Measurements from ENCODE around the gene TLL2. TPM values are rescaled to one million over a fixed set of nuclear protein-coding genes. Genes with fewer than 3 reads are reported as not detected.

The TLL2 gene
- total and polyA plus RNA-seq, 3 experiments from 2014 or later, result 0.09 TPM; not detected in 2

DNA sequence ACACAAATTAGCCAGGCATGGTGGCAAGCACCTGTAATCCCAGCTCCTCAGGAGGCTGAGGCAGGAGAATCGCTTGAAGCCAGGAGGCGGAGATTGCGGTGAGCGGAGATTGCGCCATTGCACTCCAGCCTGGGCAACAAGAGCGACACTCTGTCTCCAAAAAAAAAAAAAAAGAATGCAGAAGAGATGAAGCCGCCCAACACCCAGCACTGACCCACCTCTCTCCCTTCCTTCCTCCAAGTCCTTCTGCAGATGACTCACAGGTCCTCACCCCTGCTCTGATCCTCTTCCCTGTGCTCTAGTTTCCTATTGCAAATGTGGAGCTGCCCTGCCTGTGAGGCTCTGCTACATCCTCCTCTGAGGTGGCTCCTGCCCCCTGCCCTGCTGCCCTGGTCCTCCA lies 132.9 kb downstream of the TLL2 start:
- Histone ChIP-seq H3K9me3 (ENCODE audit: low read length) (no peaks in the 10 kb centered on the region), H3K4me1 (ENCODE audit: insufficient read depth, low read length) (no peaks in the 10 kb centered on the region), H3K27ac (ENCODE audit: low read depth, low read length) (no peak overlapping the region), H3K4me3 (ENCODE audit: low read length) (no peak overlapping the region), H3K36me3 (ENCODE audit: insufficient read depth, low read length) (no peaks in the 10 kb centered on the region), H3K27me3 (ENCODE audit: insufficient read depth, low read length, poor library complexity, severe bottlenecking) (no peaks in the 10 kb centered on the region)
- Mint-ChIP-seq H3K36me3 (no peaks in the 10 kb centered on the region), H3K27ac (no peak overlapping the region), H3K4me3 (no peak overlapping the region), H3K4me1 (peaks cover 0 to under 1% (median under 1%) of the 10 kb centered on the region in 3 donors), H3K27me3 (peaks cover 10 to 41% of the 10 kb centered on the region in 2 donors), H3K9me3 (no peaks in the 10 kb centered on the region)
- ChIA-PET POLR2A (no interaction called here), CTCF (no interaction called here)
- DNase-seq, result no peak

DNA sequence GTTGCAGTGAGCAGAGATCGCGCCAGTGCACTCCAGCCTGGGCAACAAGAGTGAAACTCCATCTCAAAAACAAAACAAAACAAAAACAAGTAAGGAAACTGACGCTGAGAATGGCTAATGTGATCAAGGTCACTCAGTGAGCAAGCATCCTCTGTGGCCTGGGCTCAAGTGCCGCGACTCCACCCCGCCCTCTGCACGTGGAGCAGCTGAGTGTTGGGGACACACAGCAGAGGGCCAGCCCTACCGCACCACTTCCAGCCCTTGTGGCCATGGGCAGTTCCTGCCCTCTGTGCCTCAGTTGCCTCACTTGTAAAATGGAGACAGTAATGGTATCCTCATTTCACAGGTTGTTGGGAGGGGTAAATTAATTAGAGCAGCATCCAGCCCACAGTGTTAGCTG lies 134.0 kb downstream of the TLL2 start:
- Mint-ChIP-seq H3K27ac (no peak overlapping the region), H3K36me3 (no peaks in the 10 kb centered on the region), H3K27me3 (peaks cover 12 to 43% of the 10 kb centered on the region in 2 donors), H3K4me3 (no peak overlapping the region), H3K4me1 (peaks cover 4 to 11% (median 6%) of the 10 kb centered on the region in 3 donors), H3K9me3 (no peaks in the 10 kb centered on the region)
- Histone ChIP-seq H3K4me1 (ENCODE audit: insufficient read depth, low read length) (no peaks in the 10 kb centered on the region), H3K27ac (ENCODE audit: low read depth, low read length) (no peak overlapping the region), H3K27me3 (ENCODE audit: insufficient read depth, low read length, poor library complexity, severe bottlenecking) (no peaks in the 10 kb centered on the region), H3K4me3 (ENCODE audit: low read length) (no peak overlapping the region), H3K36me3 (ENCODE audit: insufficient read depth, low read length) (no peaks in the 10 kb centered on the region), H3K9me3 (ENCODE audit: low read length) (no peaks in the 10 kb centered on the region)
- DNase-seq, result no peak
- ChIA-PET POLR2A (no interaction called here), CTCF (no interaction called here)

DNA sequence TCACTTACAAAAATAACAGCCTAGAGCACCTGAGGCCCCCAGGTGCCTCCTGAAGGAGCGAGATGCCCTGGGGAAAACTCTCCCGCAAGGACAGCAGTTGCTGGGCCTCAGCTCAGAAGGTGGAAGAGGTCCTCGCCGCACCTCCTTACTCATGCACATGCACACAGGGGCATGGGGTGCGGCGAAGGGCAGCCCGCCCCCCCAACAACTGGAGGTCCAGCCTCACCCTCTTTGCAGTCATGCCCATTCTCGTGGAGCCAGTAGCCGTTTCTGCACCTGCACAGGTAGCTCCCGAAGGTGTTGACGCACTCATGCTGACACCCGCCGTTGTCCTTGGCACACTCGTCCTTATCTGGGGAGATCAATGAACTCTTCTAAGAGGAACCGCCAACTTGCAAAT lies 135.0 kb downstream of the TLL2 start:
- POLR2A ChIA-PET, result no interaction called here
- Mint-ChIP-seq H3K27ac (no peak overlapping the region), H3K4me1 (peaks cover 5 to 17% (median 10%) of the 10 kb centered on the region in 3 donors), H3K4me3 (no peak overlapping the region), H3K36me3 (no peaks in the 10 kb centered on the region), H3K9me3 (no peaks in the 10 kb centered on the region), H3K27me3 (peaks cover 12 to 45% of the 10 kb centered on the region in 2 donors)
- Histone ChIP-seq H3K4me1 (ENCODE audit: insufficient read depth, low read length) (no peaks in the 10 kb centered on the region), H3K9me3 (ENCODE audit: low read length) (no peaks in the 10 kb centered on the region), H3K27ac (ENCODE audit: low read depth, low read length) (no peak overlapping the region), H3K27me3 (ENCODE audit: insufficient read depth, low read length, poor library complexity, severe bottlenecking) (no peaks in the 10 kb centered on the region), H3K4me3 (ENCODE audit: low read length) (no peak overlapping the region), H3K36me3 (ENCODE audit: insufficient read depth, low read length) (no peaks in the 10 kb centered on the region)
- no peak for DNase-seq
- CTCF ChIA-PET, result interaction anchor here (1.0 kb wide), 1 partner anchor 16 kb away, joined by 3 read pairs; no protein-coding TSS in a partner anchor

DNA sequence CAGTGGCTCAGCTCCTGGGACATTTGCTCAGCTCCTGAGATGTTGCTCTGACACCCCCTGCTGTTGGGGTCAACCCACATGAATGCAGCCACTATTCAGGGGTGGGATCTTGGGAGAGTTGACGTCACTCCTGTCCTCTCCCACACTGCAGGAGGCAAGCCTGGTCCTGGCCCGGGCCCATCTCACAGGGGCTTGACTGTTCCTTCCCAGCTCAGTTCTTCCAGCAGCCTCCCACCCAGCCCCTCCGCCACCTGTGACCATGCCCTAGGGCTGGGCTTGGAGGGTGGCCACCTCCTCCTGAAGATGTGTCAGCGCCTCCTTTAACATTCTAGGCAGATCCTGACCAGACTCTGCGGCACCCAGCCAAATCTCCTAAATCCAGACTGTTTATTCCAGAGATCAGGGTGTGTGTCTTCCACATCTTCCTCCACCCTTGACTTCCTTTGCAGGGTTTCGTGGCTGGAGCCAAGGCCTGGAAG lies 135.9 kb downstream of the TLL2 start:
- Mint-ChIP-seq H3K27ac (no peak overlapping the region), H3K4me1 (peaks cover 5 to 17% (median 10%) of the 10 kb centered on the region in 3 donors), H3K27me3 (peaks cover 9 to 50% of the 10 kb centered on the region in 2 donors), H3K9me3 (no peaks in the 10 kb centered on the region), H3K36me3 (no peaks in the 10 kb centered on the region), H3K4me3 (no peak overlapping the region)
- ChIA-PET POLR2A (no interaction called here), CTCF (interaction anchor here (1.1 to 2.2 kb wide), 2 partner anchors 12 to 361 kb away, joined by 4 to 5 read pairs; no protein-coding TSS in a partner anchor)
- H3K27ac ChIP-seq (ENCODE audit: low read depth, low read length), result no peak overlapping the region
- no peaks in the 10 kb centered on the region for H3K27me3 ChIP-seq (ENCODE audit: insufficient read depth, low read length, poor library complexity, severe bottlenecking)
- DNase-seq, result no peak
- no peaks in the 10 kb centered on the region for H3K4me1 ChIP-seq (ENCODE audit: insufficient read depth, low read length)
- no peaks in the 10 kb centered on the region for H3K9me3 ChIP-seq (ENCODE audit: low read length)
- H3K4me3 ChIP-seq (ENCODE audit: low read length), result no peak overlapping the region
- H3K36me3 ChIP-seq (ENCODE audit: insufficient read depth, low read length), result no peaks in the 10 kb centered on the region

DNA sequence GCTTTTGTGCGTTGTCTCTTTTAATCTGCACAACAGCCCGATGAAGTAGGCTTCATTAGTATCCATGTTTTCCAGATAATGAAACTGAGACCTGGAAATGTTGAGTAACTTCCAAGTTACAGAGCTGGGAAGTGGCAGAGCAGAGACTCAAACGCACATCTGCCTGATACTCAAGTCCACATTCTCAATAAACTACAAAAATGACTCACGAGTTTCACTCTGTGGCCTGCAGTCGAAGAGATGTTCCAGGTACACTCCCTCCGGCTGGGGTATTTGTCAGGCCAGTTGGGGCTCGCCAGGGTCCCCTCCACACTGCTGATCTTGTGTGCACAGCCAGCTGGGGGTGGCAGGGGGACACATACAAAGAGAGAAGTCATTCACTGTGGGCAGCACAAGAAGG lies 137.2 kb downstream of the TLL2 start:
- Mint-ChIP-seq H3K4me1 (peaks cover 5 to 17% (median 10%) of the 10 kb centered on the region in 3 donors), H3K36me3 (no peaks in the 10 kb centered on the region), H3K27me3 (peaks cover 9 to 47% of the 10 kb centered on the region in 2 donors), H3K27ac (no peak overlapping the region), H3K9me3 (no peaks in the 10 kb centered on the region), H3K4me3 (no peak overlapping the region)
- H3K27ac ChIP-seq (ENCODE audit: low read depth, low read length), result no peak overlapping the region
- H3K4me3 ChIP-seq (ENCODE audit: low read length), result no peak overlapping the region
- H3K27me3 ChIP-seq (ENCODE audit: insufficient read depth, low read length, poor library complexity, severe bottlenecking), result no peaks in the 10 kb centered on the region
- CTCF ChIA-PET, result interaction anchor here (1.1 to 2.2 kb wide), 3 partner anchors 11 to 360 kb away, joined by 4 to 6 read pairs (median 5); no protein-coding TSS in a partner anchor
- no peak for DNase-seq
- no peaks in the 10 kb centered on the region for H3K4me1 ChIP-seq (ENCODE audit: insufficient read depth, low read length)
- POLR2A ChIA-PET, result no interaction called here
- no peaks in the 10 kb centered on the region for H3K9me3 ChIP-seq (ENCODE audit: low read length)
- no peaks in the 10 kb centered on the region for H3K36me3 ChIP-seq (ENCODE audit: insufficient read depth, low read length)

DNA sequence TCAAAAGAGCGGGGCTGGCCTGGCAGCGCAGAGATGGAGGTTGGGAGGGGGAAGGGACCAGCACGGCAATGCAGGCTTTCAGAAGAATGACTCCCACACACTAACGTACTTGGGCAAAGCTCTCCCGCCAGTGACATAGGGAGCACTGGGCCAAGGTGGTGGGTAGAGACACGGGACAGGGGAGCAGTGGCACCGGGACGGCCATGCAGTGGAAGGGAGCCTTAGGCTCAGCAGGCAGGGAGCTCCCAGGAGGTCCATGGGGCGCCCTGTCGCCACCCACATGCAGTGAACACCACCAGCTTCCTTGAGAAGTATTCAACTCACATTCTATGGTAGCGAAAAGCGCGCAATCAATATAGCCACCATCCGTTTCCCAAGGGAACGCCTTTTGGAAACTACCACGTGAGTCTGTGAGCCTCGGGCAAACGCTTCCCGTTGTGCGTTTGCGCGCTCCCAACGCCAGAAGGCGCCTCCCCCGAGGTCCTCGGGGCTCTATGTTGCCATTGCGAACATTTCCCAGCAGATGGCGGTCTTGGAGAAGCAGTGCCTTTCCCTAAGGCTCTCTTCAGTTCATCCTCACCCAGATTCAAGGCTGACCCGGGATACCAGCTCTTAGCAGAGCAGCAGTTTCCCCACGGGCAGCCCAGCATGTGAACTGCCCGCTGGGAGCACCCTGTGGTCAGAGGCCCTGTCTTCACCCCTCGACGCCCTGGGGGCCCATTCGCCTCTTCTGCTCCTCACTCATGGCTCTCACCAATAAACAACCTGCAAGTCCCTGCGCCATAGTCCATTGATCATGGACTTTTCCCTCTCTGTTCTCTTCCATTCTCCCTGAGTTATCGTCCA lies 138.5 kb downstream of the TLL2 start:
- Mint-ChIP-seq H3K4me3 (peak overlapping the region; percentile 63 to 89 (median 78)), H3K27ac (peak overlapping the region in 2 of 8 donors; percentile 29 to 72), H3K9me3 (no peaks in the 10 kb centered on the region), H3K27me3 (peaks cover 8 to 41% of the 10 kb centered on the region in 2 donors), H3K36me3 (no peaks in the 10 kb centered on the region), H3K4me1 (peaks cover 5 to 17% (median 10%) of the 10 kb centered on the region in 3 donors)
- Histone ChIP-seq H3K9me3 (ENCODE audit: low read length) (no peaks in the 10 kb centered on the region), H3K27ac (ENCODE audit: low read depth, low read length) (no peak overlapping the region), H3K27me3 (ENCODE audit: insufficient read depth, low read length, poor library complexity, severe bottlenecking) (no peaks in the 10 kb centered on the region), H3K4me1 (ENCODE audit: insufficient read depth, low read length) (no peaks in the 10 kb centered on the region), H3K36me3 (ENCODE audit: insufficient read depth, low read length) (no peaks in the 10 kb centered on the region), H3K4me3 (ENCODE audit: low read length) (peak overlapping the region; percentile 55)
- peak; percentile 42 to 70 (median 50) for DNase-seq
- CTCF ChIA-PET, result interaction anchor here (1.3 to 2.4 kb wide), 4 partner anchors 11 to 52 kb away, joined by 3 to 14 read pairs (median 6); no protein-coding TSS in a partner anchor
- POLR2A ChIA-PET, result no interaction called here

DNA sequence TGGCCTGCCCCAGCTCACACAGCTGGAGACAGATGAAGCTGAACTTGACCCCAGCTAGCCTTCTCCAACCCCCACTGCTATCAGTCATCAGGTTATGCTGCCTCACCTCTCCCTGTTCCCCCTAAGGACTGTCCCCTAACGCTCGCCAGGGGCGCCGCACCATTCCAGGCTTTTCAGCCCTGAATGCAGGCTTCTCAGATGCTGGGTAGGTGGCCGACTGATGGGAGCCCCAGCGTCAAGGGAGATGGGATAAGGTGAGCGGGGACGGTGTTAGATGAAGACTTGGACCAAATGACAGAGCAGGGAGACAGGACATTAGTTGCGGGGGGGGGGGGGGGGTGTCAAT lies 139.1 kb downstream of the TLL2 start:
- Histone ChIP-seq H3K27me3 (ENCODE audit: insufficient read depth, low read length, poor library complexity, severe bottlenecking) (no peaks in the 10 kb centered on the region), H3K4me1 (ENCODE audit: insufficient read depth, low read length) (no peaks in the 10 kb centered on the region), H3K27ac (ENCODE audit: low read depth, low read length) (no peak overlapping the region), H3K4me3 (ENCODE audit: low read length) (peak overlapping the region; percentile 55), H3K9me3 (ENCODE audit: low read length) (no peaks in the 10 kb centered on the region), H3K36me3 (ENCODE audit: insufficient read depth, low read length) (no peaks in the 10 kb centered on the region)
- Mint-ChIP-seq H3K9me3 (no peaks in the 10 kb centered on the region), H3K4me1 (peaks cover 5 to 17% (median 10%) of the 10 kb centered on the region in 3 donors), H3K27me3 (peaks cover 8 to 37% of the 10 kb centered on the region in 2 donors), H3K4me3 (peak overlapping the region; percentile 63 to 89 (median 78)), H3K36me3 (no peaks in the 10 kb centered on the region), H3K27ac (no peak overlapping the region)
- ChIA-PET POLR2A (no interaction called here), CTCF (interaction anchor here (1.3 to 2.4 kb wide), 4 partner anchors 10 to 51 kb away, joined by 3 to 14 read pairs (median 6); no protein-coding TSS in a partner anchor)
- no peak for DNase-seq

DNA sequence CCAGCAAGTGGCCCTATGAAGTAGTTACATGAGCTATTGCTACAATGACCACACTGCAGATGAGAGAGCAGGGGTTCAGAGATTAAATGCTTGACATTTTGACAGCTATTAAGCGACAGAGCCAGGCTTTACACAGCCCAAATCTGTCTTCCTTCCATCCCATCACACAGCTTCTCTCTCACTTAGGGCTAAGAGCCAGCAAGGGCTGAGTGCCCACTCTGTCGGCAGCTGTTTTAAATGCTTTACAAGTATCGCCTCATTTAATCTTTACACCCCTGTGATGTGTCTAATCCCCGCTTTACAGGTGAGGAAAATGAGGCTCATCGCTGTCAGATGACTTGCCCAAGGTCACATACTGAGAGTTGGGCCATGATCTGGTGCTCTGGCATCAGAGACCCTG lies 139.7 kb downstream of the TLL2 start:
- peaks cover 5 to 17% (median 10%) of the 10 kb centered on the region in 3 donors for H3K4me1 Mint-ChIP-seq
- Histone ChIP-seq H3K36me3 (ENCODE audit: insufficient read depth, low read length) (no peaks in the 10 kb centered on the region), H3K9me3 (ENCODE audit: low read length) (no peaks in the 10 kb centered on the region), H3K4me3 (ENCODE audit: low read length) (no peak overlapping the region), H3K4me1 (ENCODE audit: insufficient read depth, low read length) (no peaks in the 10 kb centered on the region), H3K27me3 (ENCODE audit: insufficient read depth, low read length, poor library complexity, severe bottlenecking) (no peaks in the 10 kb centered on the region), H3K27ac (ENCODE audit: low read depth, low read length) (no peak overlapping the region)
- peak overlapping the region; percentile 55 to 88 (median 68) for H3K4me3 Mint-ChIP-seq
- ChIA-PET POLR2A (no interaction called here), CTCF (interaction anchor here (1.7 to 2.4 kb wide), 2 partner anchors 12 to 51 kb away, joined by 3 to 14 read pairs; no protein-coding TSS in a partner anchor)
- no peak overlapping the region for H3K27ac Mint-ChIP-seq
- no peaks in the 10 kb centered on the region for H3K9me3 Mint-ChIP-seq
- no peak for DNase-seq
- H3K36me3 Mint-ChIP-seq, result no peaks in the 10 kb centered on the region
- peaks cover 8 to 34% of the 10 kb centered on the region in 2 donors for H3K27me3 Mint-ChIP-seq

Measured in CD8-positive, alpha-beta memory T cell (primary cell).